A673 (cell line): ENCODE data around the gene LGR4. TPM values are rescaled to one million over a fixed set of nuclear protein-coding genes. Genes with fewer than 3 reads are reported as not detected.

Experiments used
- BruUV-seq: library from RNA; stranded (reverse); fragments of 400-500 nt; replicated peaks from 2 replicates; lab custom pipeline; 2021; lab: Mats Ljungman, UMichigan
- CTCF ChIA-PET: fragments of 300-600 bp; sonication (Branson Sonifier 250); formaldehyde crosslinking; loops from one replicate; lab custom pipeline; 2022; ENCODE audit warnings: antibody characterized with exemption; lab: Charles Lee
- POLR2A ChIA-PET: fragments of 300-600 bp; sonication (Branson Sonifier 250); formaldehyde crosslinking; loops from one replicate; lab custom pipeline; 2022; ENCODE audit warnings: antibody characterized with exemption; ENCODE audit not compliant: low non-redundant PET; lab: Charles Lee
- DNase-seq: peaks from one replicate; pipeline ENCODE4 v3.0.0-alpha.2; 2015; ENCODE audit warnings: low spot score
- H3K27ac ChIP-seq: fragments of 200-600 bp; sonication (generic); 2 replicates; pipeline ENCODE4 v1.5.1; 2016; ENCODE audit warnings: mixed run types, low read depth, mild to moderate bottlenecking, mixed read lengths, antibody characterized with exemption, low read length; ENCODE audit not compliant: poor library complexity, severe bottlenecking
- H3K27me3 ChIP-seq: fragments of 200-600 bp; sonication (generic); replicated peaks from 2 replicates; pipeline ENCODE4 v1.6.1; 2017; ENCODE audit warnings: mixed run types, low read depth, mild to moderate bottlenecking, mixed read lengths, antibody characterized with exemption, low read length; ENCODE audit not compliant: insufficient read depth, poor library complexity
- H3K36me3 ChIP-seq: fragments of 200-600 bp; sonication (generic); 2 replicates; pipeline ENCODE4 v1.6.1; 2016; ENCODE audit warnings: mixed run types, mild to moderate bottlenecking, mixed read lengths, antibody characterized with exemption, low read length; ENCODE audit not compliant: insufficient read depth, poor library complexity, severe bottlenecking
- H3K4me1 ChIP-seq: fragments of 200-600 bp; sonication (generic); 2 replicates; pipeline ENCODE4 v1.6.1; 2017; ENCODE audit warnings: mixed run types, mild to moderate bottlenecking, mixed read lengths, antibody characterized with exemption, low read length; ENCODE audit not compliant: insufficient read depth, poor library complexity, severe bottlenecking
- H3K4me3 ChIP-seq: fragments of 200-600 bp; sonication (generic); 2 replicates; pipeline ENCODE4 v1.5.1; 2016; ENCODE audit warnings: low read depth, mixed run types, mild to moderate bottlenecking, mixed read lengths, low read length; ENCODE audit not compliant: poor library complexity, severe bottlenecking
- H3K9me3 ChIP-seq: fragments of 200-600 bp; sonication (generic); 2 replicates; pipeline ENCODE4 v1.6.1; 2016; ENCODE audit warnings: mixed run types, low read depth, mild to moderate bottlenecking, mixed read lengths, antibody characterized with exemption, low read length; ENCODE audit not compliant: poor library complexity, severe bottlenecking
- EZH2 ChIP-seq: fragments of 200-600 bp; sonication (generic); IDR thresholded peaks from 2 replicates; pipeline ENCODE4 v1.6.1; 2017; ENCODE audit warnings: borderline replicate concordance, low read depth, mild to moderate bottlenecking, mixed read lengths, antibody characterized with exemption, low read length; ENCODE audit not compliant: poor library complexity, severe bottlenecking
- intact Hi-C: fragments of 100-400 bp; cut with micrococcal nuclease; formaldehyde crosslinking; loops from one replicate; pipeline ENCODE4 v1.10.0; 2022; ENCODE audit not compliant: unreplicated experiment
- total RNA-seq: library from RNA; stranded (reverse); gene quantifications from 2 replicates; pipeline ENCODE4 v1.2.3, GENCODE V29; 2021
- TF ChIP-seq, protein P1 (sequence below): fragments of 300-800, 200-600 bp; sonication (generic); conservative IDR thresholded peaks from 2 replicates; pipeline ENCODE4 v1.5.1; 2017; ENCODE audit warnings: low read depth, mild to moderate bottlenecking, antibody characterized with exemption, low read length, moderate library complexity, mixed read lengths

LGR4 gene
- total RNA-seq, 1 experiment from 2014 or later = 24.7 TPM

DNA sequence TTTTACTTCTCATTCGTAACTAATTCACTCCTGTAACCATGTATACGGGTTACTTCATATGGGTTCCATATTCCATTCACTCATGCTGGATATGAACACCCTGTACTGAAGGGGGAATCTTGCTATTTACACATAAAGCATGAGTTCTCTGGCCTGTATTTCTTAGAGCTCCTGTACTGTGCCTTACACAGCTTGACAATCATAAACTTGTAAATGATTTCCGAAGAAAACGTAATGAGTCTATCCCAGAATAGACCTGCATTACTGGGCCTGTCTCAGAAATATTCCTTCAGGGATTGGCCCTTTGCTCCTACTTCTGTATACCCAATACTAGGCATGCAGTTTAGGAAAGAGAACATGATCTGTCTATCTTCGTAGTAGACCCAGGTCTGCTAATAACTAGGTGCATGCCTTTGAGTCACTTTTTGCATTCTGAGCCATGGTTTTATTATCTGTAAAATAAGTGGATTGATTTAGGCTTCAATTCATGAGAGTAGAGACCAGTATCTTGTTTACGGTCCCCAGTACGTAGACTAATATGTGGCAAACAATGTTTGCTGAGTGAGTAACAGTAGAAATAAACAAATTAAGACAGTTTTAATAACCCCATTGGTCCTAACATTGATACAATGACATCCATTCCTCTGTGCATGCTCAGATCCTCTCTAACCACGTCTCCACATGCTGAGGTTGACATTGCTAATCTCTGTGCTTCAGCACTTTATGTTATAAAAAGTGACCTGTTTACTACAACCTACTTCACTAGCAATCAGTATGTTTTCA lies 110.8 kb downstream of the LGR4 start:
- CTCF ChIA-PET = no interaction called here
- TF ChIP-seq, protein P1, sequence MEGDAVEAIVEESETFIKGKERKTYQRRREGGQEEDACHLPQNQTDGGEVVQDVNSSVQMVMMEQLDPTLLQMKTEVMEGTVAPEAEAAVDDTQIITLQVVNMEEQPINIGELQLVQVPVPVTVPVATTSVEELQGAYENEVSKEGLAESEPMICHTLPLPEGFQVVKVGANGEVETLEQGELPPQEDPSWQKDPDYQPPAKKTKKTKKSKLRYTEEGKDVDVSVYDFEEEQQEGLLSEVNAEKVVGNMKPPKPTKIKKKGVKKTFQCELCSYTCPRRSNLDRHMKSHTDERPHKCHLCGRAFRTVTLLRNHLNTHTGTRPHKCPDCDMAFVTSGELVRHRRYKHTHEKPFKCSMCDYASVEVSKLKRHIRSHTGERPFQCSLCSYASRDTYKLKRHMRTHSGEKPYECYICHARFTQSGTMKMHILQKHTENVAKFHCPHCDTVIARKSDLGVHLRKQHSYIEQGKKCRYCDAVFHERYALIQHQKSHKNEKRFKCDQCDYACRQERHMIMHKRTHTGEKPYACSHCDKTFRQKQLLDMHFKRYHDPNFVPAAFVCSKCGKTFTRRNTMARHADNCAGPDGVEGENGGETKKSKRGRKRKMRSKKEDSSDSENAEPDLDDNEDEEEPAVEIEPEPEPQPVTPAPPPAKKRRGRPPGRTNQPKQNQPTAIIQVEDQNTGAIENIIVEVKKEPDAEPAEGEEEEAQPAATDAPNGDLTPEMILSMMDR = no peak
- TF ChIP-seq EZH2 = no peak
- POLR2A ChIA-PET = no interaction called here
- Histone ChIP-seq H3K27me3 (no peaks in the 10 kb centered on the region), H3K27ac (peak overlapping the region; percentile 74), H3K4me3 (peak overlapping the region; percentile 64), H3K9me3 (no peaks in the 10 kb centered on the region), H3K4me1 (peaks cover 33% of the 10 kb centered on the region), H3K36me3 (no peaks in the 10 kb centered on the region)
- BruUV-seq = no TSS peak
- DNase-seq = no peak
- intact Hi-C loops = loop anchor here (2.0 kb wide), 1 partner anchor 107 kb away; no protein-coding TSS in a partner anchor

DNA sequence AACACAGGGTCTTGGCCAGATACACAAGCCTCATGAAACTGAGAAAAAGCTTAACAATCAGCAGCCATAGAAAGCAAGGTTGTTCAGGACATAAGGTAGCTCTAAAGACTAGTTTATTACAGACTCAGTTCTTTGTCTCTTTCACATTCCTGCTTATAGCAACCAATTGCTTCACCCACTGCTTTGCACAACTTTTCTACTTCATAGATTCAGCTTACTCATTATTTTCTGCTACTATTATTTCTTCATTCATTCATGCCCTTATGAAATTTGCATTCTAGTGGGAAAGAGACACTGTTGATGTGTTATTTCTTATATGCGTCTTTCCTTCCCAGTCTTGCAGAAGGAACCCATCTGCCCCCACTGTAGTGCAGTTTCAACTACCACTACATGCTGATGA lies 114.3 kb downstream of the LGR4 start:
- intact Hi-C loops = no loop called here
- H3K27ac ChIP-seq = no peak overlapping the region
- ChIA-PET POLR2A (interaction anchor here (0.6 kb wide), 1 partner anchor 138 kb away, joined by 3 read pairs; no protein-coding TSS in a partner anchor), CTCF (interaction anchor here (0.6 kb wide), 1 partner anchor 90 kb away, joined by 4 read pairs; no protein-coding TSS in a partner anchor)
- TF ChIP-seq, protein P1 = no peak
- no peak for TF ChIP-seq EZH2
- no TSS peak for BruUV-seq
- no peak for DNase-seq
- H3K36me3 ChIP-seq = no peaks in the 10 kb centered on the region
- peaks cover 34% of the 10 kb centered on the region for H3K4me1 ChIP-seq
- H3K4me3 ChIP-seq = no peak overlapping the region
- H3K9me3 ChIP-seq = no peaks in the 10 kb centered on the region
- no peaks in the 10 kb centered on the region for H3K27me3 ChIP-seq

DNA sequence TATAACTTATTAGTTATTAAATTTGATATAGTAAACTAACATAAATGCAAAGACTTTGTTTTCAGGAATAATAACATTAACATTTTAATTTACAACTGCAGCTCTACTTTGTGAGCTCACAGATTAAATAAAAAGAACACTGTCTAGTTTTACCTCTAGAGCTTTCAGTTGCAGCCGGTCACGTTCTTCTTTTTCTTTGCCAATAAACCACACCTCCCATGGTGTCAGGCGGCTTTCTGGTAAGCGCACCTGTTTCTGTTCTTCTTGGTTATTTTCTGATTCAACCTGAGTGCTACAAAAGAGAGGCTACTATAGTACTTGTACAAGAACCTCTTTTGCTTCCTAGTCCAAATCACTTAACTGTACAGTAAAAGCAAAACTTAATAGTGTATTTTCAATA lies 115.3 kb downstream of the LGR4 start:
- intact Hi-C loops = no loop called here
- TF ChIP-seq EZH2 = no peak
- TF ChIP-seq, protein P1 = no peak
- peaks cover 32% of the 10 kb centered on the region for H3K4me1 ChIP-seq
- no peak overlapping the region for H3K4me3 ChIP-seq
- H3K27ac ChIP-seq = no peak overlapping the region
- BruUV-seq = no TSS peak
- no peaks in the 10 kb centered on the region for H3K36me3 ChIP-seq
- ChIA-PET POLR2A (no interaction called here), CTCF (no interaction called here)
- no peaks in the 10 kb centered on the region for H3K27me3 ChIP-seq
- no peaks in the 10 kb centered on the region for H3K9me3 ChIP-seq
- DNase-seq = no peak
